Body of pancreas (tissue), 4 donors: Measurements from ENCODE around the gene TBC1D12. TPM values are rescaled to one million over a fixed set of nuclear protein-coding genes. Genes with fewer than 3 reads are reported as not detected.

Experiments
- ATAC-seq: fragments of 150-250 bp; one replicate; pipeline ENCODE4 v1.9.1; 2016
- DNase-seq, 4 donors: peaks; one replicate each; pipeline ENCODE4 v3.0.0-alpha.2; 2019
- H3K27ac ChIP-seq, 4 donors: fragments of 200-600 bp; sonication (generic); 1 replicate in 3 of 4; 2 replicates in 1 of 4; pipeline versions ENCODE4 v1.5.1 to v1.6.1; 2016 to 2019; ENCODE audit warnings: mild to moderate bottlenecking in 1 of 4, mixed read lengths in 1 of 4, moderate library complexity in 1 of 4
- H3K27me3 ChIP-seq, 2 donors: fragments of 200-600 bp; sonication (generic); one replicate each; pipeline ENCODE4 v1.6.0; 2016; ENCODE audit warnings: mild to moderate bottlenecking in 1 of 2
- H3K36me3 ChIP-seq, 2 donors: fragments of 200-600 bp; sonication (generic); replicated peaks in 1 of 2; 2 replicates each; pipeline ENCODE4 v1.5.1; 2016; ENCODE audit warnings: low read depth in 2 of 2; ENCODE audit not compliant: insufficient read depth in 1 of 2
- H3K4me1 ChIP-seq: fragments of 200-600 bp; sonication (generic); one replicate; pipeline ENCODE4 v1.6.0; 2016
- H3K4me3 ChIP-seq, 2 donors: fragments of 200-600 bp; sonication (generic); 1 replicate in 1 of 2; 2 replicates in 1 of 2; pipeline ENCODE4 v1.5.1; 2016 to 2019
- H3K9me3 ChIP-seq, 3 donors: fragments of 200-600 bp; sonication (generic); 1 replicate in 2 of 3; 2 replicates in 1 of 3; pipeline ENCODE4 v1.5.1; 2016
- CTCF ChIP-seq, 7 experiments: fragments of 450-650 bp in 4 of 7; fragments of 200-600 bp in 3 of 7; sonication (generic) in 3 of 7; IDR thresholded peaks; one replicate each; pipeline ENCODE4 v1.5.1; 2016 to 2019; ENCODE audit warnings: antibody characterized with exemption in 7 of 7
- POLR2A ChIP-seq, 3 donors: fragments of 450-650 bp; IDR thresholded peaks; one replicate each; pipeline ENCODE4 v1.6.1; 2016; ENCODE audit warnings: antibody characterized with exemption in 3 of 3, mild to moderate bottlenecking in 2 of 3
- WGBS, 2 donors: methylation state at CpG; one replicate each; pipeline ENCODE4 v1.1.5; 2017; 5-methylcytosine and 5-hydroxymethylcytosine counted together
- intact Hi-C: fragments of 100-400 bp; cut with DNase I; formaldehyde crosslinking; loops from one replicate; pipeline ENCODE4 v1.15.1; 2023
- total RNA-seq, 2 donors: library from RNA; depleted of rRNA; stranded (reverse); fragments of >200 nt; gene quantifications; one replicate each; pipeline ENCODE4 v1.1.0, GENCODE V29; 2016

The TBC1D12 gene
- total RNA-seq, 2 donors from 2014 or later, result 11.9 to 17.5 TPM

- WGBS, 2 donors, result 59 to 61% methylated on average over 1 of the region's 1 CpG
- no peaks in the 10 kb centered on the region for H3K36me3 ChIP-seq
- H3K27ac ChIP-seq, result no peak overlapping the region
- DNase-seq (no peak), ATAC-seq (no peak)
- H3K4me3 ChIP-seq, result no peak overlapping the region
- H3K4me1 ChIP-seq, result peaks cover 27% of the 10 kb centered on the region
- H3K9me3 ChIP-seq, result no peaks in the 10 kb centered on the region
- no peaks in the 10 kb centered on the region for H3K27me3 ChIP-seq
- intact Hi-C loops, result no loop called here
- no peak for TF ChIP-seq CTCF (IDR thresholded peaks at IDR 0.05)
- no peak for TF ChIP-seq POLR2A (IDR thresholded peaks at IDR 0.05)
Observed at GRCh38 chr10:94413361-94413760, 11.0 kb downstream of the TBC1D12 start.

GRCh38 chr10:94416896-94417295 is 14.6 kb downstream of the TBC1D12 start:
- no peak for DNase-seq
- no peak overlapping the region for H3K27ac ChIP-seq
- TF ChIP-seq CTCF (IDR thresholded peaks at IDR 0.05) (no peak), POLR2A (IDR thresholded peaks at IDR 0.05) (no peak)
- no peaks in the 10 kb centered on the region for H3K27me3 ChIP-seq
- H3K36me3 ChIP-seq, result no peaks in the 10 kb centered on the region
- intact Hi-C loops, result no loop called here
- peaks cover 8% of the 10 kb centered on the region for H3K4me1 ChIP-seq
- H3K4me3 ChIP-seq, result no peak overlapping the region
- WGBS, 2 donors, result 88 to 90% methylated on average over 3 of the region's 3 CpGs
- no peaks in the 10 kb centered on the region for H3K9me3 ChIP-seq
- ATAC-seq, result no peak

GRCh38 chr10:94417321-94417720 is 15.0 kb downstream of the TBC1D12 start:
- Histone ChIP-seq H3K4me1 (peaks cover 8% of the 10 kb centered on the region), H3K36me3 (no peaks in the 10 kb centered on the region), H3K4me3 (no peak overlapping the region), H3K27me3 (no peaks in the 10 kb centered on the region), H3K27ac (no peak overlapping the region), H3K9me3 (no peaks in the 10 kb centered on the region)
- TF ChIP-seq CTCF (IDR thresholded peaks at IDR 0.05) (no peak), POLR2A (IDR thresholded peaks at IDR 0.05) (no peak)
- ATAC-seq, result no peak
- no peak for DNase-seq
- 74 to 86% methylated on average over 1 of the region's 1 CpG for WGBS, 2 donors
- intact Hi-C loops, result no loop called here

GRCh38 chr10:94420516-94420915 is 18.2 kb downstream of the TBC1D12 start:
- no peak overlapping the region for H3K4me3 ChIP-seq
- intact Hi-C loops, result no loop called here
- no peak overlapping the region for H3K27ac ChIP-seq
- peaks cover 8% of the 10 kb centered on the region for H3K4me1 ChIP-seq
- DNase-seq, result no peak
- H3K36me3 ChIP-seq, result no peaks in the 10 kb centered on the region
- no peaks in the 10 kb centered on the region for H3K9me3 ChIP-seq
- 90 to 94% methylated on average over 5 of the region's 5 CpGs for WGBS, 2 donors
- no peak for TF ChIP-seq CTCF (IDR thresholded peaks at IDR 0.05)
- no peak for TF ChIP-seq POLR2A (IDR thresholded peaks at IDR 0.05)
- no peaks in the 10 kb centered on the region for H3K27me3 ChIP-seq
- no peak for ATAC-seq

- no peak overlapping the region for H3K4me3 ChIP-seq
- no peaks in the 10 kb centered on the region for H3K27me3 ChIP-seq
- 39 to 57% methylated on average over 1 of the region's 1 CpG for WGBS, 2 donors
- no peak overlapping the region for H3K27ac ChIP-seq
- no peaks in the 10 kb centered on the region for H3K36me3 ChIP-seq
- intact Hi-C loops, result no loop called here
- peaks cover 5% of the 10 kb centered on the region for H3K4me1 ChIP-seq
- ATAC-seq (no peak), DNase-seq (no peak)
- TF ChIP-seq POLR2A (IDR thresholded peaks at IDR 0.05) (no peak), CTCF (IDR thresholded peaks at IDR 0.05) (no peak)
- no peaks in the 10 kb centered on the region for H3K9me3 ChIP-seq
Observed at GRCh38 chr10:94420998-94421528, 18.7 kb downstream of the TBC1D12 start.
